Stimulated activated CD4-positive, alpha-beta T cell treated with anti-CD3 and anti-CD28 coated beads, Interleukin-4, amount 100 ng/mL, for 24 hours (primary cell): Measurements from ENCODE around the gene CXCL12.

Experiments used
- DNase-seq: peaks from one replicate; pipeline ENCODE4 v3.0.0-alpha.2; 2020

Gene CXCL12

GRCh38 chr10:44399659-44400451, 15.0 kb upstream of the CXCL12 start:
- no peak for DNase-seq

- no peak for DNase-seq
Observed at GRCh38 chr10:44398747-44399658, 14.1 kb upstream of the CXCL12 start.

- DNase-seq: no peak
Observed at GRCh38 chr10:44398271-44398670, 13.4 kb upstream of the CXCL12 start.

- no peak for DNase-seq
Observed at GRCh38 chr10:44397476-44398225, 12.8 kb upstream of the CXCL12 start.

- no peak for DNase-seq
Observed at GRCh38 chr10:44396671-44397191, 11.8 kb upstream of the CXCL12 start.

- DNase-seq: no peak
Observed at GRCh38 chr10:44395902-44396670, 11.2 kb upstream of the CXCL12 start.

- no peak for DNase-seq
Observed at GRCh38 chr10:44395396-44395795, 10.5 kb upstream of the CXCL12 start.

- DNase-seq: no peak
Observed at GRCh38 chr10:44394696-44395381, 9.9 kb upstream of the CXCL12 start.

- DNase-seq: no peak
Observed at GRCh38 chr10:44393834-44394547, 9.1 kb upstream of the CXCL12 start.

- DNase-seq: no peak
Observed at GRCh38 chr10:44393051-44393630, 8.2 kb upstream of the CXCL12 start.

- DNase-seq: no peak
Observed at GRCh38 chr10:44392420-44392819, 7.5 kb upstream of the CXCL12 start.

- DNase-seq: no peak
Observed at GRCh38 chr10:44391981-44392380, 7.1 kb upstream of the CXCL12 start.

GRCh38 chr10:44390585-44391072, 5.7 kb upstream of the CXCL12 start:
- no peak for DNase-seq

- no peak for DNase-seq
Observed at GRCh38 chr10:44389556-44389955, 4.7 kb upstream of the CXCL12 start.

GRCh38 chr10:44389150-44389549, 4.3 kb upstream of the CXCL12 start:
- DNase-seq: no peak

GRCh38 chr10:44388641-44389040, 3.7 kb upstream of the CXCL12 start:
- no peak for DNase-seq

- no peak for DNase-seq
Observed at GRCh38 chr10:44387853-44388251, 3.0 kb upstream of the CXCL12 start.

- peak; percentile 8 for DNase-seq
Observed at GRCh38 chr10:44386546-44387052, 1.7 kb upstream of the CXCL12 start.

GRCh38 chr10:44385696-44386441, 972 bp upstream of the CXCL12 start:
- no peak for DNase-seq
